DND-41 (cell line): ENCODE measurements around the gene RETN.

Source experiments
- ATAC-seq: fragments of 200-7000 bp; cut with Tn5 transposase; 3 replicates; pipeline ENCODE4 v1.9.1; 2021; ENCODE audit warnings: low read depth; ENCODE audit not compliant: insufficient read depth
- DNase-seq: peaks from one replicate; pipeline ENCODE4 v3.0.0-alpha.2; 2020
- H2AFZ ChIP-seq: 2 replicates; pipeline ENCODE4 v1.6.0; 2012; ENCODE audit warnings: low read depth, low read length
- H3K27ac ChIP-seq: 2 replicates; pipeline ENCODE4 v1.5.1; 2012; ENCODE audit warnings: low read length, inconsistent platforms
- H3K27me3 ChIP-seq: fragments of 200-600 bp; sonication (generic); 2 replicates; pipeline ENCODE4 v1.6.0; 2012; ENCODE audit warnings: low read length, mild to moderate bottlenecking, inconsistent platforms; ENCODE audit not compliant: insufficient read depth, poor library complexity
- H3K36me3 ChIP-seq: 2 replicates; pipeline ENCODE4 v1.5.1; 2012; ENCODE audit warnings: low read length, inconsistent platforms; ENCODE audit not compliant: insufficient read depth
- H3K4me1 ChIP-seq: 2 replicates; pipeline ENCODE4 v1.5.1; 2012; ENCODE audit warnings: mild to moderate bottlenecking, low read length; ENCODE audit not compliant: insufficient read depth
- H3K4me2 ChIP-seq: 2 replicates; pipeline ENCODE4 v1.6.0; 2012; ENCODE audit warnings: mild to moderate bottlenecking, moderate library complexity, low read length, inconsistent platforms; ENCODE audit not compliant: insufficient read depth
- H3K4me3 ChIP-seq, 2 experiments: fragments of 200-600 bp in 1 of 2; shearing (Covaris generic) in 1 of 2; 2 replicates each; pipeline ENCODE4 v1.5.1; 2012 to 2016; ENCODE audit warnings: inconsistent platforms in 2 of 2, low read length in 2 of 2, mild to moderate bottlenecking in 2 of 2, low read depth in 1 of 2, moderate library complexity in 1 of 2
- H3K79me2 ChIP-seq: 2 replicates; pipeline ENCODE4 v1.6.0; 2012; ENCODE audit warnings: low read length, inconsistent platforms; ENCODE audit not compliant: insufficient read depth
- H3K9ac ChIP-seq: 2 replicates; pipeline ENCODE4 v1.6.0; 2012; ENCODE audit warnings: low read depth, mild to moderate bottlenecking, inconsistent platforms, low read length, moderate library complexity
- H3K9me3 ChIP-seq: 2 replicates; pipeline ENCODE4 v1.5.1; 2012; ENCODE audit warnings: low read length, moderate library complexity, mild to moderate bottlenecking, inconsistent platforms; ENCODE audit not compliant: insufficient read depth, severe bottlenecking
- H4K20me1 ChIP-seq: 2 replicates; pipeline ENCODE4 v1.6.0; 2012; ENCODE audit warnings: low read length; ENCODE audit not compliant: insufficient read depth
- EZH2 ChIP-seq: IDR thresholded peaks from 3 replicates; pipeline ENCODE4 v1.6.1; 2012; ENCODE audit warnings: borderline replicate concordance, low read depth, mild to moderate bottlenecking, moderate library complexity, low read length, inconsistent platforms; ENCODE audit not compliant: severe bottlenecking
- TF ChIP-seq, protein P1 (sequence below): IDR thresholded peaks from 2 replicates; pipeline ENCODE4 v1.5.1; 2012; ENCODE audit warnings: borderline replicate concordance, low read length, moderate library complexity, mild to moderate bottlenecking; ENCODE audit not compliant: poor library complexity, severe bottlenecking; ENCODE audit errors: extremely low read depth

The RETN gene

GRCh38 chr19:7709932-7710460, 41.1 kb downstream of the RETN start:
- no peak overlapping the region for H3K27ac ChIP-seq

DNA sequence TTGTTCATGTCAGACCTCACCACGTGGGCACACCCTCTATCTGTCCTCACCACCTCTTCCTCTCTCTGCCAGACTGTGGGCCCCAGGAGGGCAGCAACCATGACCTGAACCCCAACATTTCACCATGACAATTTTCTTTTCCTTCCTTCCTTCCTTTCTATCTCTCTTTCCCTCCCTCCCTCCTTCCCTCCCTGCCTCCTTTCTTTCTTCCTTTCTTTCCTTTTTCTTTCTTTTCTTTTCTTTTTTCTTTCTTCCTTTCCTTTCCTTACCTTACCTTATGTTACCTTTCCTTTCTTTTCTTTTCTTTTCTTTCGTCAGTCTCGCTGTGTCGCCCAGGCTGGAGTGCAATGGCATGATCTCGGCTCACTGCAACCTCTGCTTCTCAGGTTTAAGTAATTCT, 41.8 kb downstream of the RETN start:
- no peaks in the 10 kb centered on the region for H3K36me3 ChIP-seq
- no peak overlapping the region for H3K4me2 ChIP-seq
- H3K9ac ChIP-seq: no peak overlapping the region
- no peak overlapping the region for H3K4me3 ChIP-seq
- H3K79me2 ChIP-seq: no peaks in the 10 kb centered on the region
- no peak for ATAC-seq
- no peaks in the 10 kb centered on the region for H3K4me1 ChIP-seq
- no peak for TF ChIP-seq EZH2
- TF ChIP-seq, protein P1, sequence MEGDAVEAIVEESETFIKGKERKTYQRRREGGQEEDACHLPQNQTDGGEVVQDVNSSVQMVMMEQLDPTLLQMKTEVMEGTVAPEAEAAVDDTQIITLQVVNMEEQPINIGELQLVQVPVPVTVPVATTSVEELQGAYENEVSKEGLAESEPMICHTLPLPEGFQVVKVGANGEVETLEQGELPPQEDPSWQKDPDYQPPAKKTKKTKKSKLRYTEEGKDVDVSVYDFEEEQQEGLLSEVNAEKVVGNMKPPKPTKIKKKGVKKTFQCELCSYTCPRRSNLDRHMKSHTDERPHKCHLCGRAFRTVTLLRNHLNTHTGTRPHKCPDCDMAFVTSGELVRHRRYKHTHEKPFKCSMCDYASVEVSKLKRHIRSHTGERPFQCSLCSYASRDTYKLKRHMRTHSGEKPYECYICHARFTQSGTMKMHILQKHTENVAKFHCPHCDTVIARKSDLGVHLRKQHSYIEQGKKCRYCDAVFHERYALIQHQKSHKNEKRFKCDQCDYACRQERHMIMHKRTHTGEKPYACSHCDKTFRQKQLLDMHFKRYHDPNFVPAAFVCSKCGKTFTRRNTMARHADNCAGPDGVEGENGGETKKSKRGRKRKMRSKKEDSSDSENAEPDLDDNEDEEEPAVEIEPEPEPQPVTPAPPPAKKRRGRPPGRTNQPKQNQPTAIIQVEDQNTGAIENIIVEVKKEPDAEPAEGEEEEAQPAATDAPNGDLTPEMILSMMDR: no peak
- H3K27ac ChIP-seq: no peak overlapping the region
- H3K9me3 ChIP-seq: no peaks in the 10 kb centered on the region
- no peaks in the 10 kb centered on the region for H4K20me1 ChIP-seq
- H3K27me3 ChIP-seq: no peaks in the 10 kb centered on the region
- no peak for DNase-seq
- no peak overlapping the region for H2AFZ ChIP-seq

More at GRCh38 chr19:7709932-7710460, 41.1 kb downstream of the RETN start:
- ATAC-seq (no peak), DNase-seq (no peak)
- Histone ChIP-seq H3K9me3 (no peaks in the 10 kb centered on the region), H3K79me2 (no peaks in the 10 kb centered on the region), H3K9ac (no peak overlapping the region), H3K27me3 (no peaks in the 10 kb centered on the region), H3K4me1 (no peaks in the 10 kb centered on the region), H4K20me1 (no peaks in the 10 kb centered on the region), H2AFZ (no peak overlapping the region), H3K4me2 (no peak overlapping the region), H3K36me3 (no peaks in the 10 kb centered on the region), H3K4me3 (no peak overlapping the region)
- TF ChIP-seq, protein P1: no peak
- no peak for TF ChIP-seq EZH2

DNA sequence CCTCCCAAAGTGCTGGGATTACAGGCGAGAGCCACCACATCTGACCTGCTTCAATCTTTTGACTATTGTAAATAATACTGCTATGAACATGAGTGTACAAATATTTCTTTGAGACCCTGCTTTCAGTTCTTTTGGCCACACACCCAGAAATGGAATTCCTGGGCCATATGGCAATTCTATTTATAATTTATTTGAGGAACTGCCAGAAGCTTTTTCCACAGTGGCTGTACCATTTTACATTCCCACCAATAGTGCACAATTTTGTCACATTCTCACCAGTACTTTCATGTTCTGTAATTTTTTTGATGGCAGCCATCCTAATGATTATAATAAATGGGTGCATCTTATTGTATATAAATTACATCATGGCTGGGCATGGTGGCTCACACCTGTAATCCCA, 46.8 kb downstream of the RETN start:
- Histone ChIP-seq H3K27me3 (no peaks in the 10 kb centered on the region), H3K27ac (no peak overlapping the region), H3K79me2 (no peaks in the 10 kb centered on the region), H3K4me3 (no peak overlapping the region), H3K9me3 (no peaks in the 10 kb centered on the region), H3K4me1 (no peaks in the 10 kb centered on the region; the same call in 1 of the 2 replicates), H2AFZ (no peak overlapping the region), H3K4me2 (no peak overlapping the region), H4K20me1 (no peaks in the 10 kb centered on the region), H3K9ac (no peak overlapping the region), H3K36me3 (no peaks in the 10 kb centered on the region)
- DNase-seq: no peak
- TF ChIP-seq EZH2: no peak
- TF ChIP-seq, protein P1: no peak
- ATAC-seq: no peak

DNA sequence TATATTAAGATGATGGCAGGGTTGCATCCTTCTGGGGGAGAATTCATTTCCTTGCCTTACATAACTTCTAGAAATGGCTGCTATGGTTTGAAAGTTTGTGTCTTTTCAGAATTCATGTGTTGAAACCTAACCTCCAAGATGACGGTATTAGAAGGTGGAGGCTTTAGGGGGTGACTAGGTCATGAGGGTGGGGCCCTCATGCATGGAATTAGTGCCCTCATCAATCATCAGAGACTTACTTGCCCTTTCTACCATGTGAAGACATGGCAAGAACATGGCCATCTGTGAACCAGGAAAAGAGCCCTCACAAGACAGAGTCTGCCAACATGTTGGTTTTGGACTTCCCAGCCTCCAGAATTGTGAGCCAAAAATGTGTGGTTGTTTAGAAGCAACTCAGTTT, 47.9 kb downstream of the RETN start:
- DNase-seq (no peak), ATAC-seq (no peak)
- Histone ChIP-seq H2AFZ (no peak overlapping the region), H3K9ac (no peak overlapping the region), H3K79me2 (no peaks in the 10 kb centered on the region), H3K4me3 (no peak overlapping the region), H4K20me1 (no peaks in the 10 kb centered on the region), H3K4me2 (no peak overlapping the region), H3K4me1 (no peaks in the 10 kb centered on the region; the same call in 1 of the 2 replicates), H3K9me3 (no peaks in the 10 kb centered on the region), H3K27me3 (no peaks in the 10 kb centered on the region), H3K27ac (no peak overlapping the region), H3K36me3 (no peaks in the 10 kb centered on the region)
- TF ChIP-seq, protein P1: no peak
- TF ChIP-seq EZH2: no peak
